Measurements from ENCODE around the gene NEK3.
"Not testable (repeated sequence)": the region's sequence is repeated elsewhere in the genome, so short reads cannot be mapped to it uniquely, and the experiment has no call there.

NEK3 gene

GRCh38 chr13:52159159-52159982, at the start of gene NEK3:
NEK3 (minus strand) TSS chr13:52159597; CDS start chr13:52156191, 3,406 bp downstream.
- peak; percentile 47 for DNase-seq (ENCODE audit: low spot score)

GRCh38 chr13:52208384-52208783, 49.0 kb upstream of the NEK3 start:
- DNase-seq (ENCODE audit: low spot score) = not testable (repeated sequence)

GRCh38 chr13:52207896-52208295, 48.5 kb upstream of the NEK3 start:
- not testable (repeated sequence) for DNase-seq (ENCODE audit: low spot score)

GRCh38 chr13:52207337-52207736, 47.9 kb upstream of the NEK3 start:
- DNase-seq (ENCODE audit: low spot score) = not testable (repeated sequence)

GRCh38 chr13:52204546-52204945, 45.1 kb upstream of the NEK3 start:
- DNase-seq (ENCODE audit: low spot score) = not testable (repeated sequence)

- peak; percentile 14 for DNase-seq (ENCODE audit: low spot score)
Observed at GRCh38 chr13:52203864-52204263, 44.5 kb upstream of the NEK3 start.

- not testable (repeated sequence) for DNase-seq (ENCODE audit: low spot score)
Observed at GRCh38 chr13:52202506-52202905, 43.1 kb upstream of the NEK3 start.

- peak; percentile 28 for DNase-seq (ENCODE audit: low spot score)
Observed at GRCh38 chr13:52201439-52202193, 42.2 kb upstream of the NEK3 start.

- no peak for DNase-seq (ENCODE audit: low spot score)
Observed at GRCh38 chr13:52195401-52195837, 36.0 kb upstream of the NEK3 start.

GRCh38 chr13:52194184-52194868, 34.9 kb upstream of the NEK3 start:
- peak; percentile 85 for DNase-seq (ENCODE audit: low spot score)

- DNase-seq (ENCODE audit: low spot score) = not testable (repeated sequence)
Observed at GRCh38 chr13:52193587-52194183, 34.3 kb upstream of the NEK3 start.

GRCh38 chr13:52187424-52188187, 28.2 kb upstream of the NEK3 start:
- not testable (repeated sequence) for DNase-seq (ENCODE audit: low spot score)

GRCh38 chr13:52187029-52187423, 27.6 kb upstream of the NEK3 start:
- no peak for DNase-seq (ENCODE audit: low spot score)

GRCh38 chr13:52181316-52181954, 22.0 kb upstream of the NEK3 start:
- DNase-seq (ENCODE audit: low spot score) = not testable (repeated sequence)

- no peak for DNase-seq (ENCODE audit: low spot score)
Observed at GRCh38 chr13:52179925-52180324, 20.5 kb upstream of the NEK3 start.

- no peak for DNase-seq (ENCODE audit: low spot score)
Observed at GRCh38 chr13:52177276-52177675, 17.9 kb upstream of the NEK3 start.

GRCh38 chr13:52173970-52174369, 14.6 kb upstream of the NEK3 start:
- not testable (repeated sequence) for DNase-seq (ENCODE audit: low spot score)

- DNase-seq (ENCODE audit: low spot score) = no peak
Observed at GRCh38 chr13:52173373-52173772, 14.0 kb upstream of the NEK3 start.

GRCh38 chr13:52171686-52172085, 12.3 kb upstream of the NEK3 start:
- DNase-seq (ENCODE audit: low spot score) = not testable (repeated sequence)

- DNase-seq (ENCODE audit: low spot score) = not testable (repeated sequence)
Observed at GRCh38 chr13:52170828-52171391, 11.5 kb upstream of the NEK3 start.

Data from LoVo (cell line).